OCI-LY1 (cell line): ENCODE results near the gene EMILIN3.

Source experiments
- H2AFZ ChIP-seq: fragments of 200-600 bp; sonication (generic), shearing (Covaris generic); 2 replicates; pipeline ENCODE4 v1.6.0; 2014; ENCODE audit warnings: antibody characterized with exemption, mild to moderate bottlenecking, low read length
- H3F3A ChIP-seq: fragments of 200-600 bp; sonication (generic), shearing (Covaris generic); 2 replicates; pipeline ENCODE4 v1.6.0; 2014; ENCODE audit warnings: mild to moderate bottlenecking, antibody characterized with exemption, low read length, moderate library complexity; ENCODE audit not compliant: insufficient read depth
- H3K27ac ChIP-seq: fragments of 200-600 bp; sonication (generic); 2 replicates; pipeline ENCODE4 v1.5.1; 2014; ENCODE audit warnings: low read length, mixed run types, mild to moderate bottlenecking, low read depth; ENCODE audit not compliant: poor library complexity, severe bottlenecking
- H3K27me3 ChIP-seq: fragments of 200-600 bp; sonication (generic); 2 replicates; pipeline ENCODE4 v1.6.0; 2014; ENCODE audit warnings: antibody characterized with exemption, mild to moderate bottlenecking, low read length, moderate library complexity; ENCODE audit not compliant: insufficient read depth
- H3K36me3 ChIP-seq: fragments of 200-600 bp; sonication (generic); 2 replicates; pipeline ENCODE4 v1.6.1; 2014; ENCODE audit warnings: mild to moderate bottlenecking, antibody characterized with exemption, low read length, moderate library complexity, mixed read lengths; ENCODE audit not compliant: insufficient read depth
- H3K4me1 ChIP-seq: fragments of 200-600 bp; sonication (generic); 2 replicates; pipeline ENCODE4 v1.5.1; 2014; ENCODE audit warnings: mild to moderate bottlenecking, low read length, moderate library complexity; ENCODE audit not compliant: insufficient read depth, severe bottlenecking
- H3K4me2 ChIP-seq: fragments of 200-600 bp; sonication (generic), shearing (Covaris generic); 2 replicates; pipeline ENCODE4 v1.6.1; 2014; ENCODE audit warnings: low read length
- H3K4me3 ChIP-seq: fragments of 200-600 bp; sonication (generic); 2 replicates; pipeline ENCODE4 v1.5.1; 2014; ENCODE audit warnings: low read length, low read depth, mild to moderate bottlenecking, mixed read lengths; ENCODE audit not compliant: poor library complexity, severe bottlenecking
- H3K79me2 ChIP-seq: fragments of 200-600 bp; shearing (Covaris generic); 2 replicates; pipeline ENCODE4 v1.6.1; 2016; ENCODE audit warnings: mixed run types, low read length, mixed read lengths; ENCODE audit not compliant: insufficient read depth
- H3K9ac ChIP-seq: fragments of 200-600 bp; sonication (generic), shearing (Covaris generic); 2 replicates; pipeline ENCODE4 v1.6.1; 2014; ENCODE audit warnings: mild to moderate bottlenecking, low read length, mixed read lengths
- H3K9me2 ChIP-seq: fragments of 200-600 bp; sonication (generic), shearing (Covaris generic); 2 replicates; pipeline ENCODE4 v1.6.1; 2014; ENCODE audit warnings: low read depth, mild to moderate bottlenecking, low read length, mixed read lengths
- H3K9me3 ChIP-seq: fragments of 200-600 bp; shearing (Covaris generic); 2 replicates; pipeline ENCODE4 v1.6.1; 2014; ENCODE audit warnings: low read length, mixed read lengths
- H4K20me1 ChIP-seq: fragments of 200-600 bp; sonication (generic), shearing (Covaris generic); 2 replicates; pipeline ENCODE4 v1.6.0; 2016; ENCODE audit warnings: mild to moderate bottlenecking, low read length; ENCODE audit not compliant: insufficient read depth
- EZH2 ChIP-seq: fragments of 200-600 bp; sonication (generic), shearing (Covaris generic); IDR thresholded peaks from 2 replicates; pipeline ENCODE4 v1.8.0; 2017; ENCODE audit warnings: borderline replicate concordance, mixed run types, mild to moderate bottlenecking, antibody characterized with exemption, low read length, moderate library complexity, mixed read lengths
- TF ChIP-seq, protein P1 (sequence below): fragments of 200-600 bp; sonication (generic), shearing (Covaris generic); IDR thresholded peaks from 2 replicates; pipeline ENCODE4 v1.5.1; 2017; ENCODE audit warnings: mild to moderate bottlenecking, antibody characterized with exemption, low read length, moderate library complexity, mixed read lengths

EMILIN3 gene

DNA sequence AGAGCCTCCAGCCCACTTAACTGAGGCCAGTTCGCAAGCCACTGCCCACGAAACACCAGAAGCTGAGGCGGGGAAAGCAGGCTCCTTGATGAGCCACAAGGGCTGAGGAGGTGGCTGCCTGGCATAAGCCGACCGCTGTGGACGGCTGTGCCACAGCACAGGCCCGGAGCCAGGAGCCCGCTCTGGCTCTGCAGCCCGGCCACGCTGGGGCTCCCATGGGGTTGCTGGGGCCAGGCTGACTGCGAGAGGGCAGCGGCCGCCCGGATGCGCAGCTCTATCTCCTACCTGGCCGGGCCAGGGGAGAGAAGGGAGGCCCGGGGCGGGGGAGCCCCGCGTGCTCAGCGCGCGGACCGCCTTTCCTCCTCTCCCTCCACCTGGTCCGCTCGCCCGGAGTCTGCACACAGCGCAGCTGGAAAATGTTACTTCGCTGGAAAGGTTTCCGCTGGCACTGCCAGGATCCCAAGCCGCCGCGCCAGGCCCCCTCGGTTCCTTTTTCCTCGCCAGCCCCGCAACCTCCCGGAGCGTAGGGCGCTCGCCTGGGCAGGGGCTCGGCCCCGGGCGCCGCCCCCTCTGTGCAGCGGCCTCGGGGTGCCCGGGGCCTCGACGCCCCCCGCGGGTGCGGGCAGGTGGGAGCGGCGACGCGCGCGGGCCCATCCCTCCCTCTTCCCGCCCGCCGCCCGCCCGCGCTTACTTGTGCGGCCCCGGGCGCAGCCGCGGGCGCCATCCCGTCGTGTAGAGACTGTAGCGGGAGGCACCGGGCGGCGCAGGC lies 657 bp downstream of the EMILIN3 start:
- no peaks in the 10 kb centered on the region for H3K4me1 ChIP-seq
- H3K27ac ChIP-seq: no peak overlapping the region
- no peaks in the 10 kb centered on the region for H3K36me3 ChIP-seq
- no peaks in the 10 kb centered on the region for H3F3A ChIP-seq
- H3K27me3 ChIP-seq: no peaks in the 10 kb centered on the region
- no peak overlapping the region for H3K4me3 ChIP-seq
- TF ChIP-seq, protein P1, sequence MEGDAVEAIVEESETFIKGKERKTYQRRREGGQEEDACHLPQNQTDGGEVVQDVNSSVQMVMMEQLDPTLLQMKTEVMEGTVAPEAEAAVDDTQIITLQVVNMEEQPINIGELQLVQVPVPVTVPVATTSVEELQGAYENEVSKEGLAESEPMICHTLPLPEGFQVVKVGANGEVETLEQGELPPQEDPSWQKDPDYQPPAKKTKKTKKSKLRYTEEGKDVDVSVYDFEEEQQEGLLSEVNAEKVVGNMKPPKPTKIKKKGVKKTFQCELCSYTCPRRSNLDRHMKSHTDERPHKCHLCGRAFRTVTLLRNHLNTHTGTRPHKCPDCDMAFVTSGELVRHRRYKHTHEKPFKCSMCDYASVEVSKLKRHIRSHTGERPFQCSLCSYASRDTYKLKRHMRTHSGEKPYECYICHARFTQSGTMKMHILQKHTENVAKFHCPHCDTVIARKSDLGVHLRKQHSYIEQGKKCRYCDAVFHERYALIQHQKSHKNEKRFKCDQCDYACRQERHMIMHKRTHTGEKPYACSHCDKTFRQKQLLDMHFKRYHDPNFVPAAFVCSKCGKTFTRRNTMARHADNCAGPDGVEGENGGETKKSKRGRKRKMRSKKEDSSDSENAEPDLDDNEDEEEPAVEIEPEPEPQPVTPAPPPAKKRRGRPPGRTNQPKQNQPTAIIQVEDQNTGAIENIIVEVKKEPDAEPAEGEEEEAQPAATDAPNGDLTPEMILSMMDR: no peak
- TF ChIP-seq EZH2: no peak
- H2AFZ ChIP-seq: no peak overlapping the region
- no peaks in the 10 kb centered on the region for H3K9me3 ChIP-seq
- H3K9ac ChIP-seq: no peak overlapping the region
- no peaks in the 10 kb centered on the region for H4K20me1 ChIP-seq
- no peaks in the 10 kb centered on the region for H3K79me2 ChIP-seq
- H3K4me2 ChIP-seq: no peak overlapping the region
- H3K9me2 ChIP-seq: no peaks in the 10 kb centered on the region

DNA sequence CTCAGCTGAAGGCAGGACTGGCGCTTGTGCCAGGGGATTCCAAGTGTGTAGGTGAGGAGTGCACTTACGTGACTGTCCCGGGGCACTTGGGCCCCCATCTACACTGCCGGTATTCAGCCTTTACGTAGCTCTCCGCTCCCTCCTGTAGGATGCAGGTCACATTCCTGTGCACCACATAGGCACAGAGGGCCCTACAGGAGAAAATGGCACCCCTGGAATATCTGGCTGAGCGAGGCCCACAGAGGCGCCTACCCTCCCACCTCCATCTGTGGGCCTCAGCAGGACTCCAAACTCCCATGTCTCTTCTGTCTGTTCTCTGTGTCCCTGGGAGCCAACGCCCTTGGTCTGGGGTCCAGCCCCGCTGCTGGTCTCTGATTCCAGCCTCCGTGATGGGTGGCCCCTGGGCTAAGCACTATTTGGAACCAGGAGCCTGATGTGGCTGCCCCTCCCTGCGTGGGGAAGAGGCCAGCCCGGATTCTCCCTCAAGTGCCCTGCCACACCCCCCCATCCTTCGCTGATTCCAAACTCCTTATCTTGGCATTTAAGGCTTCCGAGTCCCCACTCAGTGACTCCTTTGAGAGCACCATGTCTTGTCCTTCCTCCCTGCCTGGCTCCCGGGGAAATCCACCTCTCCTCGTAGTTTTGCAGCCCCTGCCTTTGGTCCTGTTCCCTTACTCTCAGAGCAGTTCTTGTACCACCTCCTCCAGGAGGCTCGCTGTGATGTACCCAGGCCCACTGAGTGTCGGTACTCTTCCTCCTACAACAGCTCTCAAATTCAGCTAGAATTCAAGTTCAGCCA lies 1.5 kb downstream of the EMILIN3 start:
- no peak overlapping the region for H2AFZ ChIP-seq
- H3K27me3 ChIP-seq: no peaks in the 10 kb centered on the region; the same call in 1 of the 2 replicates
- no peak overlapping the region for H3K4me3 ChIP-seq
- no peak for TF ChIP-seq EZH2
- TF ChIP-seq, protein P1: no peak
- H3K9me2 ChIP-seq: no peaks in the 10 kb centered on the region
- no peaks in the 10 kb centered on the region for H3K79me2 ChIP-seq
- H3K36me3 ChIP-seq: no peaks in the 10 kb centered on the region
- H3K9ac ChIP-seq: no peak overlapping the region
- H4K20me1 ChIP-seq: no peaks in the 10 kb centered on the region
- H3K27ac ChIP-seq: no peak overlapping the region
- no peak overlapping the region for H3K4me2 ChIP-seq
- no peaks in the 10 kb centered on the region for H3K9me3 ChIP-seq
- no peaks in the 10 kb centered on the region for H3K4me1 ChIP-seq
- H3F3A ChIP-seq: no peaks in the 10 kb centered on the region

DNA sequence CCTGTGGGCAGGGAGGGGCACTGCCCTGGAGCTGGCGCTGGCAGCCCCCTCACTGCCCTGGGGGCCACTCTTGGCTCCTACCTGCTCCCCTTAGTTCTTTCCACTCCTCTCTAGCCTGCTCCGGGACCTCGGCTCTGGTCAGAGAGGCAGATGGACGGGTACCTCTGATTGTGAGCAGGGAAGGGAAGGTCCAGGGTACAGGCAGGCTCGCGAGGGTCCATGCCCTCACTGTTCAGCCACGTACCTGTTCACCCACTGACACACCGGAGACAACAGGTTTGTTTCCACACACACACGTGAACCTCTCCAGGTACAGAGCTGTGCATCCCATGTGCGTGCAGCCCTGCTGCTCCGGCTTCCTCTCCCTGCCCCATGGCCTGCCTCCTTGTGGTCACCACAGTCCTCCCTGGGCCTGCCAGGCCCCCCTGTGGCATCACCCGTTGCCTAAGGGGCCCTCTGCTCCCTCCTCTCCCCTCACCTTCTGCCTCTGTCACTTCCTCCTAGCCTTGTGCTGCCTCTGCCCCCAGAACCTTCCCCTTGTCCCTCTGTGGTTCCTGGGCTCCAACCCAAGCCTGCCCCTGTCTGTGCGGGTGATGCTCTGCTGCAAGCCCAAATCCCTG lies 2.3 kb downstream of the EMILIN3 start:
- TF ChIP-seq EZH2: no peak
- TF ChIP-seq, protein P1: no peak
- H3K4me3 ChIP-seq: no peak overlapping the region
- H3K9me3 ChIP-seq: no peaks in the 10 kb centered on the region
- H3K79me2 ChIP-seq: no peaks in the 10 kb centered on the region
- H4K20me1 ChIP-seq: no peaks in the 10 kb centered on the region
- no peaks in the 10 kb centered on the region for H3F3A ChIP-seq
- no peaks in the 10 kb centered on the region; the same call in 1 of the 2 replicates for H3K27me3 ChIP-seq
- no peak overlapping the region for H3K4me2 ChIP-seq
- no peak overlapping the region for H3K9ac ChIP-seq
- no peak overlapping the region for H2AFZ ChIP-seq
- no peaks in the 10 kb centered on the region for H3K36me3 ChIP-seq
- no peaks in the 10 kb centered on the region for H3K4me1 ChIP-seq
- no peak overlapping the region for H3K27ac ChIP-seq
- no peaks in the 10 kb centered on the region for H3K9me2 ChIP-seq
